Measurements from ENCODE around the gene ZBTB20.

DNA sequence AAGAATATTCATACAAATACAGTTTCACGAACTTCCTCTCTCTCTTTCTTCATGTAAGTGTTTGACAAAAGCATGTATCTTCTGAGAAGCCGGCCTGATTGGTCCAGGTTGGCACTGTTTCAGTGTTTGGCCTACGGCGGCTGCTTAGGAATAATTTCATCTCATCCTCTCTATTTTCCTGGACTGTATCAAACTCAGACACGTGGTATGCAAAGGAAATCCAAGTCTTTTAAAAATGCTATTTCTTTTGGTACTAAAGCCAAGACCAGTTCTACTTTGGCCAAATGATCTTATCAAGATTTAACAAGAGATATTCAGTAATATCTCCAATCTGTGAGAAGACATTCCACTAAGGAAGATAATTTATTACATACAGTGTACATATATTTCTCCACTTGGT is 700.5 kb downstream of the ZBTB20 start:
- TF ChIP-seq, protein P1, sequence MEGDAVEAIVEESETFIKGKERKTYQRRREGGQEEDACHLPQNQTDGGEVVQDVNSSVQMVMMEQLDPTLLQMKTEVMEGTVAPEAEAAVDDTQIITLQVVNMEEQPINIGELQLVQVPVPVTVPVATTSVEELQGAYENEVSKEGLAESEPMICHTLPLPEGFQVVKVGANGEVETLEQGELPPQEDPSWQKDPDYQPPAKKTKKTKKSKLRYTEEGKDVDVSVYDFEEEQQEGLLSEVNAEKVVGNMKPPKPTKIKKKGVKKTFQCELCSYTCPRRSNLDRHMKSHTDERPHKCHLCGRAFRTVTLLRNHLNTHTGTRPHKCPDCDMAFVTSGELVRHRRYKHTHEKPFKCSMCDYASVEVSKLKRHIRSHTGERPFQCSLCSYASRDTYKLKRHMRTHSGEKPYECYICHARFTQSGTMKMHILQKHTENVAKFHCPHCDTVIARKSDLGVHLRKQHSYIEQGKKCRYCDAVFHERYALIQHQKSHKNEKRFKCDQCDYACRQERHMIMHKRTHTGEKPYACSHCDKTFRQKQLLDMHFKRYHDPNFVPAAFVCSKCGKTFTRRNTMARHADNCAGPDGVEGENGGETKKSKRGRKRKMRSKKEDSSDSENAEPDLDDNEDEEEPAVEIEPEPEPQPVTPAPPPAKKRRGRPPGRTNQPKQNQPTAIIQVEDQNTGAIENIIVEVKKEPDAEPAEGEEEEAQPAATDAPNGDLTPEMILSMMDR (IDR thresholded peaks at IDR 0.05) = no peak
- no peak for TF ChIP-seq POLR2A (IDR thresholded peaks at IDR 0.05)
